ENCODE data around the gene C6orf132.

C6orf132 gene

DNA sequence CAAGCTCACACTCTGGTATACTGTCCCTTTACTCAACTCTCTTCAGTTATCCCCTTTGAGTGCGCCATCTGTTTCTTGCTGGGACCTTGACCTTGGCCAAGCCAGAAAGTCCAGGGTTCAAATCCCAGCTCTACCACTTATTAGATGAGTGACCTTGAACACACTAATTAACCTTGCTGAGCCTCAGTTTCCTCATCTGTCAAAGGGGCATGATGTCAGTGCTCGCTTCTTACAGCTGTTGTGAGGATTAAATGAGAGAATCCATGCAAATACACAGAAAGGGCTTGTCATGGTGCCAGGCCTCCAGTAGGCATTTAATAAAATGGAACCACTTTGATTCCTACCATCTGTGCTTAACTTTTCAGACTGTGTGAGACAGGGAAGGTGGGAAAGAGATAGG is 34.3 kb downstream of the C6orf132 start:
- ChIA-PET CTCF (interaction anchor here (0.7 kb wide), 1 partner anchor 12 kb away, joined by 3 read pairs; no protein-coding TSS in a partner anchor), POLR2A (no interaction called here)
- TF ChIP-seq ARNT (IDR thresholded peaks at IDR 0.05): no peak
- TF ChIP-seq SP1 (IDR thresholded peaks at IDR 0.05): no peak
- TF ChIP-seq SUZ12 (IDR thresholded peaks at IDR 0.05): no peak
- TF ChIP-seq HDGF (IDR thresholded peaks at IDR 0.05; ENCODE audit: borderline replicate concordance): no peak
- no peak for TF ChIP-seq L3MBTL2 (conservative IDR thresholded peaks at IDR 0.05)
- no peak for TF ChIP-seq FOXM1 (IDR thresholded peaks at IDR 0.05; ENCODE audit: borderline replicate concordance)
- TF ChIP-seq ZNF384 (IDR thresholded peaks at IDR 0.05): no peak
- no peak for TF ChIP-seq TARDBP (IDR thresholded peaks at IDR 0.05)
- TF ChIP-seq FOXA1 (IDR thresholded peaks at IDR 0.05): no peak
- no peak for TF ChIP-seq PKNOX1 (IDR thresholded peaks at IDR 0.05)
- TF ChIP-seq LEF1 (IDR thresholded peaks at IDR 0.05; ENCODE audit: borderline replicate concordance): no peak
- TF ChIP-seq CTBP1 (IDR thresholded peaks at IDR 0.05; ENCODE audit: borderline replicate concordance): no peak
- no peak for TF ChIP-seq BHLHE40 (IDR thresholded peaks at IDR 0.05; ENCODE audit: borderline replicate concordance)
- TF ChIP-seq ELF4 (IDR thresholded peaks at IDR 0.05): no peak
- TF ChIP-seq NFRKB (IDR thresholded peaks at IDR 0.05): no peak
- TF ChIP-seq FOXK2 (IDR thresholded peaks at IDR 0.05): no peak
- DNase-seq (ENCODE audit: extremely low spot score): no peak

DNA sequence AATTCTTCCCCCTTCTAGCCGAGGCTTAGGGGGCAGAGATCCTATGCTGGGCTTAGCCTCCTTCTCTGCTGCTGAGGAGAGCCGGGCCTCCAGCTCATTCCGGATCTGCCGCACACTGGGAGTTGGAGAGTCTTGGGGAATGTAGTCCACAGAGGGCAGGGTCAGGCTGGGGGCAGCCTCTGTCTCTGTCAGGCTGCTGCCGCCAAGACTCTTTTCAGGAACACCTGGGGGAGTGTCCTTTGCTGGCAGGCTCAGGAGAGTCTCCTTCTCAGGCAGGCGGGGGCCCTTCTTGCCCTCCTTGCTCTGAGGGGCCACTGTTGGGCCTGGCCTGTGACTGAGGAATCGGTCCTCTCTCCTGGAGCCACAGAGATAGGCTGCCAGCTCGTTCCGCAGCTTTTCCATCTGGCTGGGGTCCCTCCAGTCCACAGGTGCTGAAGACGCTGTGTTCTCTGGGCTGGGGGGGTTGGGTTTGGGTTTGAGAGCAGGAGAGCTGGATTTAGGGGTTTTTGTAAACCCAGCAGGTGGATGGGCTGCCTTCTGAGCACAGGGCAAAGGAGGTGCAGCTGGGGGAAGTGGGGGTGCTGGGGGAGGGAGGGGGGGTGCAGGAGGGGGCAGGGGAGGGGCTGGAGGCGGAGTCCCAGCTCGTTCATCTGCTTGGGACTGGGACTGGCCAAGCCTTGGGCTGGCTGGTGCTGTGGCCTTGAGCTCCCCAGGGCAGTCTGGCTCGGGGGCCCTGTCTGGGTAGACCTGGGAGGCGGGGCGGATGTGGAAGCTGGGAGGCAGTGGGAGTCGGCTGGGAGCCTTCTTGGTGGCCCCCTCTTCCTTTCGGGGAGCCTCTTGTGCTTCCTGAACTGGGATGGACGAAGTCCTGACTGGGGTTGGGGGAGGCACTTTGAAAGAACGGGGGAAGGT is 36.1 kb downstream of the C6orf132 start:
- ChIA-PET POLR2A (no interaction called here), CTCF (no interaction called here)
- DNase-seq (ENCODE audit: extremely low spot score): no peak
- no peak for TF ChIP-seq ELF4 (IDR thresholded peaks at IDR 0.05)
- no peak for TF ChIP-seq FOXK2 (IDR thresholded peaks at IDR 0.05)
- no peak for TF ChIP-seq TARDBP (IDR thresholded peaks at IDR 0.05)
- no peak for TF ChIP-seq L3MBTL2 (conservative IDR thresholded peaks at IDR 0.05)
- no peak for TF ChIP-seq FOXA1 (IDR thresholded peaks at IDR 0.05)
- TF ChIP-seq SUZ12 (IDR thresholded peaks at IDR 0.05): no peak
- TF ChIP-seq NFRKB (IDR thresholded peaks at IDR 0.05): no peak
- no peak for TF ChIP-seq FOXM1 (IDR thresholded peaks at IDR 0.05; ENCODE audit: borderline replicate concordance)
- TF ChIP-seq BHLHE40 (IDR thresholded peaks at IDR 0.05; ENCODE audit: borderline replicate concordance): no peak
- TF ChIP-seq ARNT (IDR thresholded peaks at IDR 0.05): no peak
- no peak for TF ChIP-seq PKNOX1 (IDR thresholded peaks at IDR 0.05)

GRCh38 chr6:42105709-42106108 is 36.7 kb downstream of the C6orf132 start:
- no peak for TF ChIP-seq ELF4 (IDR thresholded peaks at IDR 0.05)
- TF ChIP-seq SUZ12 (IDR thresholded peaks at IDR 0.05): no peak
- TF ChIP-seq FOXM1 (IDR thresholded peaks at IDR 0.05; ENCODE audit: borderline replicate concordance): no peak
- TF ChIP-seq SP1 (IDR thresholded peaks at IDR 0.05): no peak
- TF ChIP-seq ZNF384 (IDR thresholded peaks at IDR 0.05): no peak
- POLR2A ChIA-PET: no interaction called here
- no peak for DNase-seq (ENCODE audit: extremely low spot score)
- CTCF ChIA-PET: no interaction called here

- ChIA-PET POLR2A (no interaction called here), CTCF (interaction anchor here (0.6 to 1.4 kb wide), 3 partner anchors 7 to 16 kb away, joined by 3 to 6 read pairs (median 4); no protein-coding TSS in a partner anchor)
- no peak for DNase-seq (ENCODE audit: extremely low spot score)
- no peak for TF ChIP-seq ZNF384 (IDR thresholded peaks at IDR 0.05)
- TF ChIP-seq CTBP1 (IDR thresholded peaks at IDR 0.05; ENCODE audit: borderline replicate concordance): no peak
- TF ChIP-seq ARNT (IDR thresholded peaks at IDR 0.05): no peak
- TF ChIP-seq FOXK2 (IDR thresholded peaks at IDR 0.05): no peak
- no peak for TF ChIP-seq BHLHE40 (IDR thresholded peaks at IDR 0.05; ENCODE audit: borderline replicate concordance)
- TF ChIP-seq FOXM1 (IDR thresholded peaks at IDR 0.05; ENCODE audit: borderline replicate concordance): no peak
- TF ChIP-seq TARDBP (IDR thresholded peaks at IDR 0.05): no peak
- TF ChIP-seq FOXA1 (IDR thresholded peaks at IDR 0.05): no peak
- TF ChIP-seq SUZ12 (IDR thresholded peaks at IDR 0.05): no peak
- TF ChIP-seq SP1 (IDR thresholded peaks at IDR 0.05): no peak
These were observed 37.2 kb downstream of the C6orf132 start for GRCh38 chr6:42105156-42105648.

GRCh38 chr6:42104804-42105125 is 37.7 kb downstream of the C6orf132 start:
- POLR2A ChIA-PET: no interaction called here
- TF ChIP-seq ARNT (IDR thresholded peaks at IDR 0.05): no peak
- TF ChIP-seq TARDBP (IDR thresholded peaks at IDR 0.05): no peak
- no peak for TF ChIP-seq CTBP1 (IDR thresholded peaks at IDR 0.05; ENCODE audit: borderline replicate concordance)
- TF ChIP-seq FOXA1 (IDR thresholded peaks at IDR 0.05): no peak
- TF ChIP-seq ELF4 (IDR thresholded peaks at IDR 0.05): no peak
- no peak for TF ChIP-seq ZNF384 (IDR thresholded peaks at IDR 0.05)
- no peak for TF ChIP-seq PKNOX1 (IDR thresholded peaks at IDR 0.05)
- TF ChIP-seq SP1 (IDR thresholded peaks at IDR 0.05): no peak
- TF ChIP-seq NFRKB (IDR thresholded peaks at IDR 0.05): no peak
- TF ChIP-seq HDGF (IDR thresholded peaks at IDR 0.05; ENCODE audit: borderline replicate concordance): no peak
- CTCF ChIA-PET: interaction anchor here (0.6 to 1.4 kb wide), 4 partner anchors 8 to 125 kb away, joined by 3 to 6 read pairs (median 4); no protein-coding TSS in a partner anchor
- no peak for DNase-seq (ENCODE audit: extremely low spot score)

Data from HEK293T (cell line).